C4-2B (cell line): ENCODE results near the gene LTBP1.

Experiments used
- CTCF ChIP-seq: fragments of 450-650 bp; conservative IDR thresholded peaks from 2 replicates; pipeline ENCODE4 v1.5.1; 2017; ENCODE audit warnings: mild to moderate bottlenecking
- ZFX ChIP-seq: fragments of 450-650 bp; IDR thresholded peaks from 2 replicates; pipeline ENCODE4 v1.6.1; 2017

- TF ChIP-seq CTCF, result no peak
- TF ChIP-seq ZFX, result no peak
Observed at GRCh38 chr2:32949260-32949659, 2.5 kb downstream of the LTBP1 start.
